HG03354 (cell line): ENCODE results near the gene WNT11.

Source experiments
- ATAC-seq: cut with Tn5 transposase; IDR thresholded peaks from one replicate; pipeline ENCODE4 v1.9.1; 2021; ENCODE audit warnings: mild to moderate bottlenecking; ENCODE audit not compliant: unreplicated experiment, poor library complexity, severe bottlenecking

WNT11 gene

DNA sequence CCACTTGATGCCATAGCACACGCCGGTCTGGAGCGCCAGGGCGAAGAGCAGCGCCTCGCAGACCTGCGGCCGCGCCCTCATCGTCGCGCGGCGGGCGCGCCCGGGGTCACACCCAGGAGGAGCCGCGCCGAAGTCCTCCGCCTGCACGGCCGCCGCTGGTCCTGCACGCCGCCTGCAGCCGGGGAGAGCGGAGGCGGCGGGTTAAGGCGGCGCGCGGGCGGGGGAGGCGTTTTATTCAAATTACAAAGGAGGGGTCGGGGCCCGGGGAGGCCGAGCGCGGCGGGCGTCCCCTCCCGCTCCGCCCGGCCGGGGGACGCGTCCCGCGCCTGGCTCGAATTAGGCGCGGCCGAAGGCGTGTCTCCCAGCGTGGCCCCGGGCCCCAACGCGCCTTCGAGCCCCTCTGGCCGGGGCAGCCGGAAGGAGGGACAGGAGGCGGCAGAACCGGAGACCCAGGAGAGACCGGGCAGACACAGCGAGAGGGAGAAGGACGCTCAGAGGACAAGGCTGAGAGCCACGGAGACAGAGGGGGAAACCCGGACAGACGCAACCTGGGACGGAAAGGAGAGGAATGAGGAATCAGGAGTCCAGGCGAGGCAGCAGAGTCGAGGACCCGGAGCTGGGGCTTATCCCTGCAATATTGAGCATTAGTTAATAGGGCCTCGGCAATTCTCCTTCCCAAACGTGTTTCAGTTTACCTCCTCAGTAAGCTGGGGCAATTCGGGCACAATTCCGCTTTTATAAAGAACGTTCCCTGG, at the start of gene WNT11:
WNT11 (minus strand) TSS at position 176 of the 755 bp plus-strand sequence; CDS start at position 81, 95 bp downstream.
- no peak for ATAC-seq

DNA sequence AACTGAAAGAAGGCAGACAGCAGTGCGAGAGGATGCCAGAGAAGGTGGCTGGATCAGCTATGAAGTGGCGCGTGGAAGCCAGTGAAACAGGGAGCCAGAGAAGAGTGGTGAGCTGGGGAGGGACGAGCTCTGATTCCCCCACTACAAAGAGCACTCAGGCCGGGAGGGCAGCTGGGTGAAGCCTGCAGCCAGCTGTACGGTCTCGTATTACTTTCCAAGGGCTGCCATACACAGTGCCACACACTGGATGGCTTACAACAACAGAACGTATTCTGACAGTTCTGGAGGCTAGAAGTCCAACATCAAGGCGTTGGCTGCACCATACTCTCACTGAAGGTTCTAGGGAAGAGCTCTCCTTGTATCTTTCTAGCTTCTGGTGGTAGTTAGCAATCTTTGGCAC, 47.1 kb upstream of the WNT11 start:
- ATAC-seq, result no peak

DNA sequence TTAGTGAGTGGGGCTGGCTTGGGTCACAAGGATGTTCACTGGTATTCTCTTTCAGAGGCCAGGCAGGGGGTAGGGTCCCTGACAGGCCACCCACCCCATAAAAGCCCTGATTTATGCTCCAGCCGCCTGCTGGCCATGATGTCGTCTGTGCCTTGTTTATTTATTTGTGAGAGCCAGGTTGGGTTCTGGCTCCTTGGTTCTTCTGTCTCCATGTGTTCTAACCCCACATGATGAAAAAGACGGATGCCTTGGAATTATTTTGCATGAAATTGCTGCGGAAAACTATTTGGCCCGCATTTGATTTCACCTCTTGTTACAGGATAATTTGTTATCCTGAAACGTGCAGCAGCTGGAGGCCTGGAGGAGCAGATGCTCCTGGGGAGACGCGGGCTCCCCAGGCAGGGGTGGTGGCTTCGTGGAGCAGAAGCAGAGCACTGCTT, 46.3 kb upstream of the WNT11 start:
- no peak for ATAC-seq

DNA sequence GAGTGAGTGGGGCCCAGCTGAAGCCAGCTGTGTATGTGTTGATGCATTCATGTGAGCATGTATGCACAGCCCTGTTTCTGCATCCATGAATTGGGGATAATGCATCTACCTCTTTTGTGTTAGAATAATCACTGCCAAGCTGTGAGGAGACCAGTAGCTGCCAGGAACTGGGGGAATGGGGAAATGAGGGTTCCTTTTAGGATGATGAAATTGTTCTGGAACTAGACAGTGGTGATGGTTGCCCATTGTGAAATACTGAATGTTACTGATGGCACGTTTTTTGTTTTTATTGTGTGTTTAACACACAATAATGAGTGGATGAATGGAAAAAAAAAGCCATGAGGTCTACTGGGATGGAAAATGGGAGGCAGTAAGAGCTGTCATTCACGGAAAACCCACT, 45.3 kb upstream of the WNT11 start:
- no peak for ATAC-seq

DNA sequence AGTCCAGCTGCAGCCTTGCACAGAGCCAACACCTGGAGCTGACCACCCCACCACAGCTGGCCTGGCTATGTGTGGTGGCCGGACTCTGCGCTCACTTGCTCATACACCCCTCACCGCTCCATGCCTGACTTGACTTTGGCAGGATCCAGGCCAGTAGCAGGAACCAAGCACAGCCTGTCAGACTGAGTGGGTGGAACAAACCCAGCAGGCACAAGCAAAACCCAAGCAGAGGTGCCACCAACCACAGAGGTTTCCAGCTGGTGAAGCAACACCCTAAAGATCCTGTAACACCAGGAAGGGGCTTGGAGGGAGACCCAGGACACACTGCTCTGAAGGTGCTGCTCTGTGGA, 44.9 kb upstream of the WNT11 start:
- no peak for ATAC-seq

DNA sequence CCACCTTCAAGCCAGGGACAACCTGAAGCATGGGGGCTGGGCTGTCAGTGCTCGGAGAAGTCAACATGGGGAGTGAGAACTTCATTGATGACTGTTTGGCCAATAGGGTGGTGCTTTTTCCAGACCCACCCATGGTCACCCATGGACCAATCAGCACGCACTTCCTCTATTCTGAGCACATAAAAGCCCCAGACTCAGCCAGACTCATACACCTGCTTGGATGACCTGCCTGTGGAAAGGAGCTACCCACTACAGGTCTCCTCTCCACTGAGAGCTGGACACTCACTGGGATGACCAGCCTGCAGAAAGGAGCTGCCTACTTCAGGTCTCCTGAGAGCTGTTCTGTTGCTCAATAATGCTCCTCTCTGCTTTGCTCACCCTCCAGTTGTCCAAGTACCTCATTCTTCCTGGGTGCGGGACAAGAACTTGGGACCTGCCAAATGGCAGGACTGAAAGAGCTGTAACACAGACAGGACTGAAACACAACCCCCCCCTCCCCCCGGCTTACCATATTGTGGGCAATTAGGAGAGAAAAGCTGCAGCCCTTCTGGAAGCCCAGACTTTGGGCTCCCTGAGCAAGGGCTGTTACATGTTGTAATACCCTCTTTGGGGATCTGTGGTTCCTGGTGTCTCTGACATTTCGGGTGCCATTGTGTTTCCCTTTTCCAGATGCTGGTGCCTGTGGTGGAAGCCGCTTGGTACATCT, 44.4 kb upstream of the WNT11 start:
- ATAC-seq, result no peak

DNA sequence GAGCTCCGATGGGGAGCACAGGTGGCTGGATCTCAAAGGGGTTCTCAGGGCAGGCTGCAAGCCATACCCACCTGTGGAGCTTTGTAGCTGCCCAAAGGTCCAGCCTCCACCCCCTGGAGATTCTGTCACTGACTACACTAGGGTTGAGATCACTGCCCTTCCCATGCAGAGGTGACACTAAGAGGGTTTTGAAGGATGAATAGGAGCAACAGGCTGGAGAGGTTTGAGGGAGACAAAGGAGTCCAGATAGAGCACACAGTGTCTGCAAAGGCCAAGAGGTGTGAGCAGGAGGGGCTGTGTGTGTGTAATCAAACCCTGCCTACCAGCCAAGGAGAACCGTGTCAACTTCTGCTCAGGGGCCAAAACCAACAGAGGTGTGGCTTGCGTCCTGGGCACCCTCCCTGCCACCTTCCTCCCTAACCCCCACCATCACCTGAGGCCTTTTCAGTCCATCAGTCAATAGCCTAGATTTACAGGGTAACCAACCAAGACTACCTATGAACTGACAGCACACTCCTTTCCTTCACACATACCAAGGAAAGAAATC, 43.0 kb upstream of the WNT11 start:
- no peak for ATAC-seq

DNA sequence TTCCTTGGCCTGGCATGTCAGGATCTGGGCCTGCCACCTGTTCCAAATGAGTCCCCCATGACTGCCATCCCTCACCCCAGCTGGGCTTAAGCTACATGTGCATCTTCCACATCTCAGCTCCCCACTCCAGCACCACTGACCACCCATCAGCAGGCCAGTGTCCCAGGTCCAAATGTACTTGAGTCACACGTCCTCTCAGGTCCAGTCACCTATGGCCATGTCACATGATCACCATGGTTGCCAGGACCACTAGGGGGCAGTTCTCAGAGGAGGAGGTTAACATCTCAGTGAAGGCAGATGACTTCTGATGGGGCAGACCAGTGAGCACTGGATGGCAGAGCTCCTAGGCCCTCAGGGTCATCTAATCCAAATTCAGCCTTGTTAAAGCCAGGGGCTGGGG, 41.9 kb upstream of the WNT11 start:
- ATAC-seq, result no peak

DNA sequence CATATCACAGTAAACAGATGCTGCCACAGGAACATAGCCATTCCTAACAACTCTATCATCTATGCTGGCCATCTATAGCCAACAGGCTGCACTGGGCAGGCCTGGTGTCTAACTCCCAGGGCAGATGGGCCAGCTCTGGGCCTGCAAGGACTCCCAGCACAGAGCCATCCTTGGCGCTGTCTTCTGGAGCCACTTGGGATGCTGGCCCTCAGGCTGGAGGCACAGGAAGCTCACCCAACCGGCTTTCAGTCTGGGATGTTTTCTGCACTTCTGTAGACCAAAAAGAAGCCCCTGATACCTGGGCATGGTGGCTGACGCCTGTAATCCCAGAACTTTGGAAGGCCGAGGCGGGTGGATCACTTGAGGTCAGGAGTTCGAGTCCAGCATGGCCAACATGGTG, 40.8 kb upstream of the WNT11 start:
- no peak for ATAC-seq

DNA sequence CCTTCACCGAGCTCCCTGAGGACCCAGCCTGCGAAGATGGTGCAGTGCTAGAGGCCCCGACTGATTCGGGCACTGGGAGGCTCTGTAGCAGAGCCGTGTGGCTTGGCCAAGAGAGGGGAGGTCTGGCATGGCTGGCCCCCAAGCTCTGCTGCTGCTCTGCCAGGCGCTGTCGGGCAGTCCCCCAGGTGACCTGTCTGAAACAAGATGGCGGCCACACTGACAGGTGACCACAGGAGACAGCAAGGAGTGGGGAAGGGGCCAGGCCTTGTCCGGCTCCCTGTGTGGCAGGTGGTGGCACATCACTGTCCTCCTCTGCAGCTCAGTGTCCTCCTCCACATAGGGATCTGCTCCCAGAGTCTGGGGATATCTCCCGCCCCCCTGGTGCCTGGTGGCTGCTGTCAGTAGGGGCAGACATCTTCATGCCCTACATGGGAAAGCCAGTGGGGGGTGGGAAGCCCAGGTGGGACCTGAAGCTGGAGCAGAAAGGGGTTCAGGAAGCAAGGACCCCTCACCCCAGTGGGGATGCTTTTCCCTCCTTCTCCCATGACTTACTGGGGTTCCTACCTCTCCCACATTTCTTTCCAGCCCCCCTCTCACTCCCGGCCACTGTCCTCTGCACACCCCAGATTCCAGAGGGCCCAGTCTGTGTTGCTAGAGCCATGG, 40.1 kb upstream of the WNT11 start:
- ATAC-seq, result no peak

DNA sequence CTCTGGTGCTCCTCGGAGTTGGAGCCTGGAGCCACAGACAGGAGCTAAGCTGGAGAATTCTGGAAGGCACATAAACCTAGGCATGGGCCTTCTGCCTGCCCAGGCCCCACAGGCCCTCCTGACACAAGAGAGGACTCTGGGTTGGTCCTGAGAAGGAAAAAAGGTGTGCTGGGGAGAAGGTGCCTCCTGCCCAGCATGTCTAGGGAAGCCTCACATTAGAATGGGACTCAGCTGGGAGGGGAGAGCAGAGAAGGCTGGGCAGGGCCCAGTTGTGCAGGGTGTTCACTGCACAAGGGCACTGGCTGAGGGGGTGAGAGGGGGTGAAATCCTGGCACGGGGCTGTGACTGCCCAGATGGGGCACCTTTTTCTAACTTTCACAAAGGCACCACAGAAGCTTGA, 39.4 kb upstream of the WNT11 start:
- no peak for ATAC-seq

DNA sequence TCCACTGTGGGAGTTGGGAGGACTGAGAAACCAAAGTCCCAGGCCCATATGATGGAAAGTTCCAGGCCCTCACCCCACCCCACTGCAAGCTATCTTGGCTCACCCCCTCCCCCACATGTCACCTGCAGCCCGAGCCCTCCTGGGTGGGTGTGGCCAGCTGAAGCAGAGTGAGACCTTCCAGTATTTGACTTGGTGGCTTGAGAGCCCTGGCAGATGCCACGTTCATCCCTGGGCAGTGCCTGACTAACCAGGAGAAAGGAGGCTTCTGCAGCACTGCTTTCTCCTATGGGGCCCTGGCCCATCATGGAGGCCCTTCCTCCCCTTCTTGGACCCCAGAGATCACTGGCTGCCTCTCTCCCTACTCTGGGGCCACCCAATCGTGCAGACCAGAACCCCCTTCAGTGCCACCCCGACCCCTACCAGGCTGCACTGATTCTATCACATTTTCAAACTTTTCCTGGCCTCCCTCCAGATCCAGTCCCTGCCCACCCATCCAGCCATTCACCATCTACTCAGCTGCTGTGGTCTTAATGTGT, 38.1 kb upstream of the WNT11 start:
- no peak for ATAC-seq

DNA sequence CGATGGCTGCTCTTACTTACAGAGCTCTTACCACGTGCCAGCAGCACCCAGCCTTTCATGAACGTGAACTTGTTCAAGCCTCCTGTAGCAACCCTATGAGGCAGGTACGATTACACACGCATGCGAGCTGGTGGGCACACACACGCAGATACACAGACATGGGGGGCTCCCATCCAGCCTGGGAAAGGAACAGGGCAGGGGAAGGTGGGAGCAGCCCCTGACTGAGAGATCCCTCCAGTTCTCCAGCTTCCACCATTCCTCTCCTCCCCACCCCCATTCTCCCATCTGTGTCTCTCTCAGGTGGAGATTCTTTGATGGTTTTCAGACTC, 37.6 kb upstream of the WNT11 start:
- ATAC-seq, result no peak

DNA sequence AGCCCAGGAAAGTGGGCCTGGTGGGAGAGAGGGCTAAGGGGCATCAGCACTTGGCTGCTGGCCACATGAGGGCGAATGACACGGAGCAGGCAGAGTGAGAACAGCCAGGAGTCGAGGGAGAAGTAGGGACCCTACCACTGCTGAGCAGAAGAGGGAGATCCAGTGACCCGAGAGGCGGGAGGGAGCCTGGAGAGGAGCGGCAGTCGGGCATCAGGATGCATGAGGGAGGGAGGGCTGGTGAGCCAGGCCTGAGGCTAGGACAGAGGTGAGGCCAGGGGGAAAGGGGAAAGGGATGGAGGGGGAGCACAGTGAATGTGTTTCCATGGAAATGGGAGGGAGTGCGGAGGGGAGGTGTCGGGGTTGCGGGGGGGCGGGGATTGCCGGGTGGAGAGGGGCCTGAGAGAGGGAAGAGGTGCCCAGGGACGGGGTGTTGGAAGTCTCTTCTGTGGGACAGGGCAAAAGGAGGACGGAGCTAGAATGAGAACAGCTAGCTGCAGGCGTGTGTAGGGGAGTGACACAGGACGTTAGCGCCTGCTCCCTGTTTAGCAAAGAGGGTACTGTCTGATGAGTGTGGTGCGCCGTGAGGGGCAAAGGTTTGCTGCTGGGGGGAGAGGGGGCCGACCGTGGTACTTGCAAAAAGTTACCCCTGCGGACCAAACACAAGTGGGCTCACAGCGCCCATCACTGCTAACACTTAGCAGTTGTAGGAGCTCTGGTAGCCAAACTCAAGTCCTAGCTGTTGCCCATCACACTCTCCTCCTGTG, 37.1 kb upstream of the WNT11 start:
- ATAC-seq, result no peak

DNA sequence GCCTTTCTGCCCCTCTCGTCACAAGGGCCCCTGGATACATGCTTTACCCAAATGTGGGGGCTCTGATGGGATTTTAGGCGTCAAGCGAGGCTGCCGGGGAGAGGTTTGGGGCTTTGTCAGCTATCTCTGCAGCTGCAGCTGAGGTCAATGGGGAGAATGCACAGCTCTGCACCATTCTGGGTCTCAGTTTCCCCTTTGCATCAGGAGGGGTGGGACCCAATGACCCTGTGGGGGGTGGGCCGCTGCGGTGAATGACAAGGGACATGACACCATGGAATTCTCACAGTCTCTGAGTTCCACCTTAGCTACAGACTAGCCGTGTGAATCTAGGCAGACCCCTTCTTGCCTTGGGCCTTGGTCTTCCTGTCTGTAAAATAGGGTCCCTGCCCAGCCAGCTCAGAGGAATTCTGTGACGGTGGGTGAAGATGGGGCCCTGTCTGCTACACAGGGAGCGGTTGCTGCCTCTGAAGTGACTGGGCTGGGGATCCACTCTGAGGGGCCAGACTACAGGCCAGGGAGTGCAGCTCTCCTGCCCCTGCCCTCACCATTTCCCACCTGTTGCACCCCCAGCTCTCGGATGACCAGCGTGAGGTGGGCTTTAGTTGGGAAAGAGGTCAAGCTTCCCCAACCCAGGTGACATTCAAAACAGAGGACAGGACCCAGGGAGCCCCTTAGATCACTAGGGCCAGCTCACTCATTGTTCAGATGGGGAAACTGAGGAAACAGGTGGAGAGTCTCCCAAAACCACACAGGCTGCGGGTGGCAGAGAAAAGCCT, 35.9 kb upstream of the WNT11 start:
- no peak for ATAC-seq

DNA sequence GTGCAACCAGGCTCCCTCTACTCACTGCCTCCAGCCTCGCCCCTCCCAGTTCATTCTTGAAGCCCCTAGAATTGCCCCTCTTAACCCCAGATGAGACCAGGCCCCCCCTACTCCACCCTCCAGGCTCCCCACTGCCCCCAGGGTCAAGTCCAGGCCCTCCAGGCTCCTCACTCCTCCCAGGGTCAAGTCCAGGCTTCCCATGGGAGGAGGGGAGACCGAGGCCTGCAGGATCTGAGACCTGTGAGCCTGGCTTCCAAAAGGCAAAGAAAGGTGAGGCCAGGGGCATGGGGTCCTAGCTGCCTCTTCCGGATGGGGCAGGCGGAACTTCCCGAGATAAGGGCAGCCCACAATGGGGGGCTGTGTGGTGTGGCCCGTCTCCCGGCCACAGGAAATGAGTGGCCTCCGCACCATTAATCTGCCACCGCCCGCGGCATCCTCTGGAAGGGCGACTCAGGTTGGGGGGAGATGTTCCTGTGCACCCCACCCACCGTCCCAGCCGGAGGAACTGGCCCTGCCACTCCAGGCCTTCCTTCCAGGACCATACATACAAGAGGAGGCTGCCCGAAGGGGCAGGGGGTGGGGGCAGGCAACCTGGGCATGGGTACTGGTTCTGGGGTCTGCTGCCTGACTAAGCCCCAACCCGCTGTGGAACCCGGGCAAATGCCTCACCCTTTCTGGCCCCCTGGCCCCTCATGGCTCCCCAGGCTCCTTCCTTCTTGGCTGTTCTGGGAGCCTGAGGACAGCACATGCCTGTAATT, 35.1 kb upstream of the WNT11 start:
- no peak for ATAC-seq

DNA sequence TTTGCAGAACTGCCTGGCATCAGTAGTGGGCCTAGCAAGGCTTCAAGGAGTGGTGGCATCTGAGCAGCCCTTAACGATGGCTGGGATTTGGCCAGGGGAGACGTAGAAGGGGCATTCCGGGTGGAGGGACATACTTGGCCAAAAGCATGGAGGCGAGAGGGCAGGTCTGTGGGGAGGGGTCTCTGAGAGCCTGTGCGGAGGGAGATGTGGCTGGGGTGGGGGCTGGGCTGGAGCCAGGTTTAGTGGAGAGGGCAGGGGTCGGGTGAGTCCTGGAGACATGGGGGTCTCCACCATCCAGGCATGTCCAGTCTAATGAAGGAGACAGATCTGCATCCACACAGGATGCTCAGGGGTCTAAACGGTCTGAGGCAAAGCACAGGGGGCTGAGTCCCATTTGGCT, 34.4 kb upstream of the WNT11 start:
- no peak for ATAC-seq

DNA sequence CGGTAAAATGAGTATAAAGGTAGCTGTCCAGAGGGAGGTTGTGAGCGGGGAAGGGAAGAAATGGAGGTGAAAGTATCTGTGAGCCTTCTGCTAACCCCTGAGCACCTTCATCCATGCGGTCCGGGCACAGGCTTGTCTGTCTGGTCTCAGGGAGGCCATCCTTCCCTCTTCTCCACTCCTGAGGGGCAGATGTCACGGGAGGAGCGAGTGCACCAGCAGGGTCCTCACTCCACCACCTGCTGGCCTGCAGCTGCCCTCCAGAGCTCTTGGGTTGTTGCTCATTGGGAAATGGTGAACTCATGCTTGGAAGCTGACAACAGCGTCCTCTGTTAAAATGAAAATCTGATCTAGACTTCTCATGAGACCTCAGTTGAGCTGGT, 33.8 kb upstream of the WNT11 start:
- ATAC-seq, result no peak
